ENCODE results near the gene DEGS1.

DNA sequence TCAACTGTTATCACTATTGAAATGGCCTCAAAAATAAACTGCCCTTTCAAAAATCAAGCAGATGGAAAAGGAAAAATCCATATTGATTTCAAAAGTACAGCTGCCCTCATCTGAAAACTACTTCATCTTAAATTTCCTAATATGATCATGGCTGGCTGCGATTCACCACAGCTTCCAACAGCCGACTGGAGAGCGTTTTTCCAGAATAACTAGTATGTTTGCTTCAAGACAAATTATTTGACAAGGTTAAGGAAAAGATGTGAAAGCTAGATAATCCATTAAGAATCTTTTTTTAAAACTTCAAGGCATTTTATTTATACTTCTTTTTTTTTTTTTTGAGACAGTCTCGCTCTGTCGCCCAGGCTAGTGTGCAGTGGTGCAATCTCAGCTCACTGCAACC lies 4.1 kb upstream of the DEGS1 start:
- TF ChIP-seq, protein P1, sequence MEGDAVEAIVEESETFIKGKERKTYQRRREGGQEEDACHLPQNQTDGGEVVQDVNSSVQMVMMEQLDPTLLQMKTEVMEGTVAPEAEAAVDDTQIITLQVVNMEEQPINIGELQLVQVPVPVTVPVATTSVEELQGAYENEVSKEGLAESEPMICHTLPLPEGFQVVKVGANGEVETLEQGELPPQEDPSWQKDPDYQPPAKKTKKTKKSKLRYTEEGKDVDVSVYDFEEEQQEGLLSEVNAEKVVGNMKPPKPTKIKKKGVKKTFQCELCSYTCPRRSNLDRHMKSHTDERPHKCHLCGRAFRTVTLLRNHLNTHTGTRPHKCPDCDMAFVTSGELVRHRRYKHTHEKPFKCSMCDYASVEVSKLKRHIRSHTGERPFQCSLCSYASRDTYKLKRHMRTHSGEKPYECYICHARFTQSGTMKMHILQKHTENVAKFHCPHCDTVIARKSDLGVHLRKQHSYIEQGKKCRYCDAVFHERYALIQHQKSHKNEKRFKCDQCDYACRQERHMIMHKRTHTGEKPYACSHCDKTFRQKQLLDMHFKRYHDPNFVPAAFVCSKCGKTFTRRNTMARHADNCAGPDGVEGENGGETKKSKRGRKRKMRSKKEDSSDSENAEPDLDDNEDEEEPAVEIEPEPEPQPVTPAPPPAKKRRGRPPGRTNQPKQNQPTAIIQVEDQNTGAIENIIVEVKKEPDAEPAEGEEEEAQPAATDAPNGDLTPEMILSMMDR (IDR thresholded peaks at IDR 0.05; ENCODE audit: poor library complexity), result no peak
- TF ChIP-seq EZH2 (IDR thresholded peaks at IDR 0.05; ENCODE audit: borderline replicate concordance) (no peak), EZH2phosphoT487 (IDR thresholded peaks at IDR 0.05; ENCODE audit: low read depth, severe bottlenecking, unreplicated experiment) (no peak)

Measured in hepatocyte (in vitro differentiated cells).